ENCODE data around the gene ERBIN. TPM values are rescaled to one million over a fixed set of nuclear protein-coding genes. Genes with fewer than 3 reads are reported as not detected.

ERBIN gene
- total RNA-seq, 1 donor from 2014 or later: 67.0 TPM

- Histone ChIP-seq H3K9me3 (no peaks in the 10 kb centered on the region), H3K4me1 (no peaks in the 10 kb centered on the region), H3K36me3 (peaks cover 29% of the 10 kb centered on the region), H3K27me3 (no peaks in the 10 kb centered on the region), H3K4me3 (no peak overlapping the region), H3K27ac (no peak overlapping the region)
- ATAC-seq (no peak), DNase-seq (no peak)
- TF ChIP-seq, protein P1, sequence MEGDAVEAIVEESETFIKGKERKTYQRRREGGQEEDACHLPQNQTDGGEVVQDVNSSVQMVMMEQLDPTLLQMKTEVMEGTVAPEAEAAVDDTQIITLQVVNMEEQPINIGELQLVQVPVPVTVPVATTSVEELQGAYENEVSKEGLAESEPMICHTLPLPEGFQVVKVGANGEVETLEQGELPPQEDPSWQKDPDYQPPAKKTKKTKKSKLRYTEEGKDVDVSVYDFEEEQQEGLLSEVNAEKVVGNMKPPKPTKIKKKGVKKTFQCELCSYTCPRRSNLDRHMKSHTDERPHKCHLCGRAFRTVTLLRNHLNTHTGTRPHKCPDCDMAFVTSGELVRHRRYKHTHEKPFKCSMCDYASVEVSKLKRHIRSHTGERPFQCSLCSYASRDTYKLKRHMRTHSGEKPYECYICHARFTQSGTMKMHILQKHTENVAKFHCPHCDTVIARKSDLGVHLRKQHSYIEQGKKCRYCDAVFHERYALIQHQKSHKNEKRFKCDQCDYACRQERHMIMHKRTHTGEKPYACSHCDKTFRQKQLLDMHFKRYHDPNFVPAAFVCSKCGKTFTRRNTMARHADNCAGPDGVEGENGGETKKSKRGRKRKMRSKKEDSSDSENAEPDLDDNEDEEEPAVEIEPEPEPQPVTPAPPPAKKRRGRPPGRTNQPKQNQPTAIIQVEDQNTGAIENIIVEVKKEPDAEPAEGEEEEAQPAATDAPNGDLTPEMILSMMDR (IDR thresholded peaks at IDR 0.05): no peak
- intact Hi-C loops (cut with DNase I): no loop called here
These were observed 145.7 kb downstream of the ERBIN start for GRCh38 chr5:66072031-66072430.

- Histone ChIP-seq H3K36me3 (peaks cover 31% of the 10 kb centered on the region), H3K4me3 (no peak overlapping the region), H3K27ac (no peak overlapping the region), H3K4me1 (no peaks in the 10 kb centered on the region), H3K9me3 (no peaks in the 10 kb centered on the region), H3K27me3 (no peaks in the 10 kb centered on the region)
- ATAC-seq (no peak), DNase-seq (no peak)
- TF ChIP-seq, protein P1 (IDR thresholded peaks at IDR 0.05): no peak
- intact Hi-C loops (cut with DNase I): no loop called here
These were observed 148.5 kb downstream of the ERBIN start for GRCh38 chr5:66074901-66075300.

DNA sequence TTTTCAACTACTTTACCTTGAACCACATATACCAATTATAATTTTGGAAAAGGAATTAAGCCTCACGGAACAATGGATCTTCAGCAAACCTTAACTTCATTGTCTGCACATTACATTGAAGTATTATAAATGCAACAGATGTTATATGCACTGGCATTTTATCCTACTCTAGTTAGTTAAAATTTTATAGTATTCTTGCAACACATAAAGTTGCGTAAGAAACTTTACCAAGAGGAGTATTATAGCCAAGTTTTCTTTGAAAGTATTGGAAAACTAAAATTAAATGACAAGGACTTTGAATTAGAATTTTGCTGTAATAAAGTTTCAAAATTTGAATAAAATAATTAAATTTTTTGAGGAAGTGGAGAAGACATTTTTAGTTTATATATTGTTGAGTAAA, 154.3 kb downstream of the ERBIN start:
- intact Hi-C loops (cut with DNase I): no loop called here
- no peaks in the 10 kb centered on the region for H3K4me1 ChIP-seq
- DNase-seq (no peak), ATAC-seq (no peak)
- no peaks in the 10 kb centered on the region for H3K9me3 ChIP-seq
- H3K27ac ChIP-seq: no peak overlapping the region
- TF ChIP-seq, protein P1 (IDR thresholded peaks at IDR 0.05): no peak
- H3K27me3 ChIP-seq: no peaks in the 10 kb centered on the region
- H3K36me3 ChIP-seq: peaks cover 19% of the 10 kb centered on the region
- H3K4me3 ChIP-seq: no peak overlapping the region

GRCh38 chr5:66089384-66089783, 163.0 kb downstream of the ERBIN start:
- ATAC-seq (no peak), DNase-seq (no peak)
- Histone ChIP-seq H3K4me1 (no peaks in the 10 kb centered on the region), H3K36me3 (peaks cover 7% of the 10 kb centered on the region), H3K27ac (no peak overlapping the region), H3K9me3 (no peaks in the 10 kb centered on the region), H3K4me3 (no peak overlapping the region), H3K27me3 (no peaks in the 10 kb centered on the region)
- TF ChIP-seq, protein P1 (IDR thresholded peaks at IDR 0.05): no peak
- intact Hi-C loops (cut with DNase I): no loop called here

DNA sequence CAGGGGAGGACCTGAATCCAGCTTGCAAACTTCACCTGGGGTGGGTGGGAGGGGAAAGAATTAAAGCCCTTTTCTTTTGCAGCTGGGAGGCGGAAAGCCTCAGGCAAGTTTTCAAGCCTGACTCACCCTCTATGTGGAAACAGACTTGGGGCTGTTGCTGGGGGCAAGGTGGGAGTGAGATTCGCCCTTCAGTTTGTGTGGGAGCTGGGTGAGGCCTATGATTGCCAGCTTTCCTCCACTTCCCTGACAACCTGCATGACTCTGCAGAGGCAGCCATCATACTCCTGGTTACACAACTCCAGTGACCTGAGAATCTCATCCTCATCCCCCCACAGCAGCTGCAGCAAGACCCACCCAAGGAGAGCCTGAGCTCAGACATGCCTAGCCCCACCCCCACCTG, 174.5 kb downstream of the ERBIN start:
- no peak overlapping the region for H3K4me3 ChIP-seq
- peaks cover 16% of the 10 kb centered on the region for H3K9me3 ChIP-seq
- TF ChIP-seq, protein P1 (IDR thresholded peaks at IDR 0.05): no peak
- no peak overlapping the region for H3K27ac ChIP-seq
- no peaks in the 10 kb centered on the region for H3K36me3 ChIP-seq
- H3K27me3 ChIP-seq: no peaks in the 10 kb centered on the region
- no peak for DNase-seq
- H3K4me1 ChIP-seq: no peaks in the 10 kb centered on the region
- intact Hi-C loops (cut with DNase I): no loop called here
- ATAC-seq: no peak

DNA sequence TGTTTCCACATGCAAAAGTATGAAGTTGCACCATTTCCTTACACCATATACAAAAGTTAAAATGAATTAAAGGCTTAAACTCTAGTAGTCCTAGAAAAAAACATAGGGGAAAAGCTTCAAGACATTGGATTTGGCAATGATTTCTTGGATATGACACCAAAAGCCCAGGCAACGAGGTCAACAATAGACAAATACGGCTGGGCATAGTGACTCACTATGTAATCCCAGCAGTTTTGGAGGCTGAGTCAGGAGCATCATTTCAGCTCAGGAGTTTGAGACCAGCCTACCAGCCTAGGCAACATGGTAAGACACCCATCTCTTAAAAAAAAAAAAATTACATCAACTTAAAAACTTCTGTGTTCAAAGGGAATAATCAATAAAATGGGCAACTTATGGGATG, 186.8 kb downstream of the ERBIN start:
- H3K36me3 ChIP-seq: no peaks in the 10 kb centered on the region
- TF ChIP-seq, protein P1 (IDR thresholded peaks at IDR 0.05): no peak
- H3K27ac ChIP-seq: no peak overlapping the region
- DNase-seq (no peak), ATAC-seq (no peak)
- H3K9me3 ChIP-seq: peaks cover 10% of the 10 kb centered on the region
- intact Hi-C loops (cut with DNase I): no loop called here
- H3K27me3 ChIP-seq: no peaks in the 10 kb centered on the region
- H3K4me3 ChIP-seq: no peak overlapping the region
- no peaks in the 10 kb centered on the region for H3K4me1 ChIP-seq

All from upper lobe of right lung (tissue), 1 donor.